Testis (tissue), 2 donors: ENCODE data around the gene SCT.

Source experiments
- POLR2A ChIP-seq: fragments of 450-650 bp; IDR thresholded peaks from one replicate; pipeline ENCODE4 v1.6.1; 2017; ENCODE audit warnings: antibody characterized with exemption, mild to moderate bottlenecking, moderate library complexity
- TF ChIP-seq, protein P1 (sequence below), 3 experiments: fragments of 450-650 bp in 2 of 3; fragments of 200-600 bp in 1 of 3; sonication (generic) in 1 of 3; IDR thresholded peaks; one replicate each; pipeline ENCODE4 v1.5.1; 2016 to 2019; ENCODE audit warnings: antibody characterized with exemption in 3 of 3, mild to moderate bottlenecking in 2 of 3, moderate library complexity in 1 of 3

DNA sequence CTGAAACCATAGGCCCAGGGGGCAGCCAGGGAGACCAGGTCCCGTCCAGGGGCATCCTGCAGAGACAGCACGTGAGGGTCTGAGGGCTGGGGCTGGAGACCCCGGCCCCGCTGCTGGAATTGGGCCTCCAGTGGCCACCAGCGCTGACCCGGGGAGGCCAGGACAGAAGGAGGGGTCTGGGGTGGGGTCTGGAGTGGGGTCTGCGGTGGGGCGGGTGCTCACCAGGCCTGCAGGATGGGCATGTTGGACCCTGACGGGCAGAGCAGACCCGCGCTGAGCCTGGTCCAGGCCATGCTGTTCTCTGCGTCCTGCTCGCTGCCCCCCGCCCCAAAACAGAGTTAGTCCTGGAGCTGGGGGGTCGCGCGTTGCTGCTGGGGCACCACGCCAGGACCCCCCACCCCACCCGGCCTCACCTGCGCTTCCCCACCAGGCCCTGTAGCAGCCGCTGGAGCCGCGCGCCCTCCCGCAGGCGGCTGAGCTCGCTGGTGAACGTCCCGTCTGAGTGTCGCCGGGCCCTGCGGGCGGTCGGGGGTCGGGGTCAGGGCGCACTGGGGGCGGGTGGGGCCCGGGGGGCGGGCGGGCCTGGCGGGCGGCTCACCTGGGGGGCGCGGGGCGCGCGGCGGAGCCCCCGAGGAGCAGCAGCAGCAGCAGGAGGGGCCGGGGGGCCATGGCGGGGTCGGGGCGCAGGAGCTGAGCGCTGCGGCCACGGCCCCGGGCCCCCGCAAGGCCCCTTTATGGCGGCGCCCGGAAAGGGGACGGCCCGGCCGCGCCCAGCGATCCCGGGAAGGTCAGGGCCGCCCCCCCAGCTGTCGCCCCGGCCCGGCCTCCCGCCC lies at the start of gene SCT:
- TF ChIP-seq, protein P1, sequence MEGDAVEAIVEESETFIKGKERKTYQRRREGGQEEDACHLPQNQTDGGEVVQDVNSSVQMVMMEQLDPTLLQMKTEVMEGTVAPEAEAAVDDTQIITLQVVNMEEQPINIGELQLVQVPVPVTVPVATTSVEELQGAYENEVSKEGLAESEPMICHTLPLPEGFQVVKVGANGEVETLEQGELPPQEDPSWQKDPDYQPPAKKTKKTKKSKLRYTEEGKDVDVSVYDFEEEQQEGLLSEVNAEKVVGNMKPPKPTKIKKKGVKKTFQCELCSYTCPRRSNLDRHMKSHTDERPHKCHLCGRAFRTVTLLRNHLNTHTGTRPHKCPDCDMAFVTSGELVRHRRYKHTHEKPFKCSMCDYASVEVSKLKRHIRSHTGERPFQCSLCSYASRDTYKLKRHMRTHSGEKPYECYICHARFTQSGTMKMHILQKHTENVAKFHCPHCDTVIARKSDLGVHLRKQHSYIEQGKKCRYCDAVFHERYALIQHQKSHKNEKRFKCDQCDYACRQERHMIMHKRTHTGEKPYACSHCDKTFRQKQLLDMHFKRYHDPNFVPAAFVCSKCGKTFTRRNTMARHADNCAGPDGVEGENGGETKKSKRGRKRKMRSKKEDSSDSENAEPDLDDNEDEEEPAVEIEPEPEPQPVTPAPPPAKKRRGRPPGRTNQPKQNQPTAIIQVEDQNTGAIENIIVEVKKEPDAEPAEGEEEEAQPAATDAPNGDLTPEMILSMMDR (IDR thresholded peaks at IDR 0.05) = no peak
- TF ChIP-seq POLR2A = no peak
